Endothelial cell of umbilical vein (primary cell): ENCODE measurements around the gene ALKBH7.

Experiments
- CTCF ChIP-seq, 2 donors: IDR thresholded peaks; 1 replicate in 1 of 2; 2 replicates in 1 of 2; pipeline ENCODE4 v1.5.1; 2011; ENCODE audit warnings: low read length in 2 of 2, mild to moderate bottlenecking in 2 of 2, moderate library complexity in 2 of 2, control low read depth in 1 of 2, inconsistent platforms in 1 of 2, low read depth in 1 of 2; ENCODE audit not compliant: insufficient read depth in 1 of 2; ENCODE audit errors: extremely low read depth in 1 of 2
- EZH2 ChIP-seq: IDR thresholded peaks from 2 replicates; pipeline ENCODE4 v1.6.1; 2012; ENCODE audit warnings: borderline replicate concordance, low read depth, mild to moderate bottlenecking, moderate library complexity, low read length, inconsistent platforms; ENCODE audit not compliant: severe bottlenecking
- JUN ChIP-seq: IDR thresholded peaks from 2 replicates; pipeline ENCODE4 v1.6.1; 2011; ENCODE audit warnings: borderline replicate concordance, low read depth; ENCODE audit not compliant: insufficient read length, insufficient read depth
- MAX ChIP-seq: IDR thresholded peaks from 2 replicates; pipeline ENCODE4 v1.6.1; 2011; ENCODE audit not compliant: insufficient read depth, insufficient read length

- TF ChIP-seq EZH2, result no peak
- TF ChIP-seq CTCF (IDR thresholded peaks at IDR 0.05; ENCODE audit: extremely low read depth in 1 of 2, insufficient read depth in 1 of 2, low read depth in 1 of 2, low read length in 2 of 2), result no peak
- no peak for TF ChIP-seq MAX
- TF ChIP-seq JUN, result no peak
Measured at GRCh38 chr19:6415591-6416190, 43.1 kb downstream of the ALKBH7 start.
